Smooth muscle cell (in vitro differentiated cells): ENCODE data around the gene SIRT1. TPM values are rescaled to one million over a fixed set of nuclear protein-coding genes. Genes with fewer than 3 reads are reported as not detected.
"Not testable (repeated sequence)": the region's sequence is repeated elsewhere in the genome, so short reads cannot be mapped to it uniquely, and the experiment has no call there.

ENCODE experiments used
- DNase-seq: peaks from one replicate; lab custom pipeline; 2025; ENCODE audit not compliant: unreplicated experiment; lab: John Stamatoyannopoulos, UW
- H2AFZ ChIP-seq: fragments of 200-600 bp; sonication (generic); 2 replicates; pipeline ENCODE4 v1.6.0; 2016; ENCODE audit warnings: antibody characterized with exemption, low read depth, mild to moderate bottlenecking
- H3F3A ChIP-seq: fragments of 200-600 bp; sonication (generic); 2 replicates; pipeline ENCODE4 v1.6.0; 2017; ENCODE audit warnings: antibody characterized with exemption, low read depth
- H3K27ac ChIP-seq: fragments of 200-600 bp; sonication (generic); 2 replicates; pipeline ENCODE4 v1.5.1; 2016; ENCODE audit warnings: low read depth, mild to moderate bottlenecking
- H3K27me3 ChIP-seq: fragments of 200-600 bp; sonication (generic); 2 replicates; pipeline ENCODE4 v1.6.1; 2016; ENCODE audit warnings: low read depth, mild to moderate bottlenecking
- H3K36me3 ChIP-seq: fragments of 200-600 bp; sonication (generic); 2 replicates; pipeline ENCODE4 v1.5.1; 2016; ENCODE audit warnings: low read depth
- H3K4me1 ChIP-seq: fragments of 200-600 bp; sonication (generic); 2 replicates; pipeline ENCODE4 v1.5.1; 2016; ENCODE audit warnings: low read depth
- H3K4me2 ChIP-seq: fragments of 200-600 bp; sonication (generic); 2 replicates; pipeline ENCODE4 v1.6.0; 2016; ENCODE audit warnings: mild to moderate bottlenecking
- H3K4me3 ChIP-seq: fragments of 200-600 bp; sonication (generic); 2 replicates; pipeline ENCODE4 v1.5.1; 2016; ENCODE audit warnings: mild to moderate bottlenecking
- H3K79me2 ChIP-seq: fragments of 200-600 bp; sonication (generic); 2 replicates; pipeline ENCODE4 v1.6.0; 2016; ENCODE audit warnings: low read depth, mild to moderate bottlenecking
- H3K9ac ChIP-seq: fragments of 200-600 bp; sonication (generic); 2 replicates; pipeline ENCODE4 v1.6.0; 2016; ENCODE audit warnings: low read depth
- H3K9me3 ChIP-seq: fragments of 200-600 bp; sonication (generic); replicated peaks from 2 replicates; pipeline ENCODE4 v1.5.1; 2016; ENCODE audit warnings: low read depth
- H4K20me1 ChIP-seq: fragments of 200-600 bp; sonication (generic); 2 replicates; pipeline ENCODE4 v1.6.0; 2016; ENCODE audit warnings: low read depth
- WGBS: methylation state at CpG from one replicate; pipeline ENCODE4 v1.1.7; 2016; ENCODE audit warnings: low lambda C conversion rate; 5-methylcytosine and 5-hydroxymethylcytosine counted together
- polyA plus RNA-seq: library from polyadenylated mRNA; unstranded; fragments of >200 nt; fragmentation: Nextera tagmentation; extraction: Ambion mirVana; gene quantifications from 2 replicates; pipeline ENCODE4 v1.2.1, GENCODE V29; 2016
- total RNA-seq: library from RNA; depleted of rRNA; stranded (reverse); fragments of >200 nt; gene quantifications from 2 replicates; pipeline ENCODE4 v1.2.3, GENCODE V29; 2014
- TF ChIP-seq, protein P1 (sequence below): fragments of 200-600 bp; sonication (generic); IDR thresholded peaks from 2 replicates; pipeline ENCODE4 v1.5.1; 2017; ENCODE audit warnings: borderline replicate concordance, mild to moderate bottlenecking, antibody characterized with exemption; ENCODE audit not compliant: insufficient read depth, poor library complexity, severe bottlenecking

The SIRT1 gene
- total and polyA plus RNA-seq, 2 experiments from 2014 or later = 8.0 to 14.9 TPM

DNA sequence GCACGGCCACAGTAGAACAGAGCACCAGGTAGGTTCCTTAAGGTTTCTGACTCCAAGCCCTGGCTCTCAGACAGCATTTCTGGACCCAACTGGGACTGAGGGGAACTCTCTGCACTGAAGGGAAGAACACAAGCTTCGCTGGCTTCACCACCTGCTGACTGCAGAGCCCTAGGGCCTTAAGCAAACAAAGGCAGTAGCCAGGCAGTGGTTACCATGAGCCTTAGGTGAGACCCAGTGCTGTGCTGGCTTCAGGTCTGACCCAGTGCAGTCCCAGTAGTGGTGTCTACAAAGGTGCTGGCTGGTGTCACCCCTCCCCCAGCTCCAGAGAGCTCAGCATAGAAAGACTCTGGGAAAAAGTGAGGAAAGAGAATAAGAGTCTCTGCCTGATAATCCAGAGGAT, 59.5 kb downstream of the SIRT1 start:
- Histone ChIP-seq H3K27me3 (no peaks in the 10 kb centered on the region), H3K9me3 (peaks cover 3% of the 10 kb centered on the region), H3K4me1 (no peaks in the 10 kb centered on the region), H3K79me2 (no peaks in the 10 kb centered on the region), H3K9ac (no peak overlapping the region), H4K20me1 (peaks cover 5% of the 10 kb centered on the region), H2AFZ (no peak overlapping the region), H3K4me2 (no peak overlapping the region), H3K27ac (no peak overlapping the region), H3K36me3 (peaks cover 33% of the 10 kb centered on the region), H3F3A (no peaks in the 10 kb centered on the region), H3K4me3 (no peak overlapping the region)
- DNase-seq = no peak
- 93% methylated on average over 2 of the region's 2 CpGs for WGBS
- TF ChIP-seq, protein P1, sequence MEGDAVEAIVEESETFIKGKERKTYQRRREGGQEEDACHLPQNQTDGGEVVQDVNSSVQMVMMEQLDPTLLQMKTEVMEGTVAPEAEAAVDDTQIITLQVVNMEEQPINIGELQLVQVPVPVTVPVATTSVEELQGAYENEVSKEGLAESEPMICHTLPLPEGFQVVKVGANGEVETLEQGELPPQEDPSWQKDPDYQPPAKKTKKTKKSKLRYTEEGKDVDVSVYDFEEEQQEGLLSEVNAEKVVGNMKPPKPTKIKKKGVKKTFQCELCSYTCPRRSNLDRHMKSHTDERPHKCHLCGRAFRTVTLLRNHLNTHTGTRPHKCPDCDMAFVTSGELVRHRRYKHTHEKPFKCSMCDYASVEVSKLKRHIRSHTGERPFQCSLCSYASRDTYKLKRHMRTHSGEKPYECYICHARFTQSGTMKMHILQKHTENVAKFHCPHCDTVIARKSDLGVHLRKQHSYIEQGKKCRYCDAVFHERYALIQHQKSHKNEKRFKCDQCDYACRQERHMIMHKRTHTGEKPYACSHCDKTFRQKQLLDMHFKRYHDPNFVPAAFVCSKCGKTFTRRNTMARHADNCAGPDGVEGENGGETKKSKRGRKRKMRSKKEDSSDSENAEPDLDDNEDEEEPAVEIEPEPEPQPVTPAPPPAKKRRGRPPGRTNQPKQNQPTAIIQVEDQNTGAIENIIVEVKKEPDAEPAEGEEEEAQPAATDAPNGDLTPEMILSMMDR = no peak

DNA sequence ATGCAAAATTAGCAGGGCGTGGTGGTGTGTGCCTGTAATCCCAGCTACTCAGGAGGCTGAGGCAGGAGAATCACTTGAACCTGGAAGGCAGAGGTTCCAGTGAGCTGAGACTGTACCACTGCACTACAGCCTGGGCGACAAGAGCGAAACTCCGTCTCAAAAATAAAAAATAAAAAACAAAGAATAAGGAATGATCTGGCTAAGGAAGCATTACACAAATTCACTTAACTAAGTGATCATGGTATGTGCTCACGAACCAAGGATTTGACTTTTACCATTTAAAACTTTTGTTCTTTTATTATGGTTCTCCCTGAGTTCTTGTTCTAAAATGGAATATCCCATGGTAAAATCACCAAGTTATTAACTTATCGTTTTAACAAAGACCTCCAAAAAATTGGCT, 71.2 kb downstream of the SIRT1 start:
- TF ChIP-seq, protein P1 = no peak
- WGBS = 97% methylated on average over 6 of the region's 6 CpGs
- Histone ChIP-seq H3K4me3 (no peak overlapping the region), H4K20me1 (no peaks in the 10 kb centered on the region), H3K4me1 (no peaks in the 10 kb centered on the region), H3K36me3 (peaks cover 8% of the 10 kb centered on the region), H2AFZ (no peak overlapping the region), H3K27ac (no peak overlapping the region), H3K9ac (no peak overlapping the region), H3K4me2 (no peak overlapping the region), H3K27me3 (no peaks in the 10 kb centered on the region), H3K79me2 (no peaks in the 10 kb centered on the region), H3F3A (no peaks in the 10 kb centered on the region), H3K9me3 (no peaks in the 10 kb centered on the region)
- no peak for DNase-seq

DNA sequence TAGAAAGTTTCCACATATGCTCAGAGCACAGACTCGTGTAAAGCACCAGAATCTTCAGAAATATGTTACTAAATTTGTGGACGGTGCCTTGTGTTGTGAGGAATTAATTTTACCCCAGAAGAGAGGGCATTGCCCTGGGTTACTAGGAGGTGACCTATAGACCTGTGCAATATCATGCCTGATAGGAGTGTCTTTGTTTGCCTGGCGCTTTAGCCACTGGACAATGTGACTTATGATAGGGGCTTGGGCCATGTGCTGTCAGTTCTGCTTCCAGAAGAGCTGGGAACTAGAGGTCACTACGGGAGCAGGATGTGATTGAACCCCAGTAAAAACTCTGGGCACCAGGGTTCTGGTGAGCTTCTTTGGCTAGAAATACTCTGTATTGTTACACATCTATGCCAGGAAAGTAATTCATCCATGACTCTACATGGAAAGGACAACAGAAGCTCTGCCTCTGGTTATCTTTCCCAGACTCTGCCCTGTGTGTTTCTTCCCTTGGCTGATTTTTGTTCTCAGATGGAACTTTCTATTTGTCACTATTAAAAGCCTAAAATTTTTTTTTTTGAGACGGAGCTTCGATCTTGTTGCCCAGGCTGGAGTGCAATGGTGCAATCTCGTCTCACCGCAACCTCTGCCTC, 75.5 kb downstream of the SIRT1 start:
- H3K79me2 ChIP-seq = no peaks in the 10 kb centered on the region
- no peak for DNase-seq
- H3K4me2 ChIP-seq = no peak overlapping the region
- H3K4me1 ChIP-seq = no peaks in the 10 kb centered on the region
- 96% methylated on average over 8 of the region's 8 CpGs for WGBS
- no peaks in the 10 kb centered on the region for H3K9me3 ChIP-seq
- no peaks in the 10 kb centered on the region for H4K20me1 ChIP-seq
- H3K27me3 ChIP-seq = no peaks in the 10 kb centered on the region
- H3F3A ChIP-seq = no peaks in the 10 kb centered on the region
- no peak overlapping the region for H3K4me3 ChIP-seq
- H2AFZ ChIP-seq = no peak overlapping the region
- TF ChIP-seq, protein P1 = no peak
- peaks cover 2% of the 10 kb centered on the region for H3K36me3 ChIP-seq
- H3K9ac ChIP-seq = no peak overlapping the region
- no peak overlapping the region for H3K27ac ChIP-seq

DNA sequence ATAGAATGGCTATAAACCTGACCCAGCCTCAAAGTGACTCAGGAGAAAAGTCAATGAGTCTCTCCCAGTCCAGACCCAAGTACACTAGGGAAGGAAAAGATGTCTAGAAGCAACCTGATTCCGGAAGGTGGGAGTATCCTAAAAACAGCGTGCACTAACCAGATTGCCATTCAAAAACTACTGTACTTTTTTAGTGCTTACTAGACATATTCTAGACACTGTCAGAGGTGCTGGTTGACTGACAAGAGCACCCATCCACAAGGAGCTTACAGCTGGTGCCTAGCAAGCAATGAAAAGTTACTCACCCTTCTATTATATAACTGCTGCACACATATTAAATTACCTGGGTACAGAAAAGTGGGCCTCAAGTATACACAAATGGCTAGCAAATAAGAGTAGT, 81.0 kb downstream of the SIRT1 start:
- WGBS = 96% methylated on average over 2 of the region's 2 CpGs
- H3K27me3 ChIP-seq = no peaks in the 10 kb centered on the region
- peaks cover 12% of the 10 kb centered on the region for H3K36me3 ChIP-seq
- DNase-seq = no peak
- H3K9ac ChIP-seq = no peak overlapping the region
- TF ChIP-seq, protein P1 = no peak
- no peak overlapping the region for H3K4me3 ChIP-seq
- no peaks in the 10 kb centered on the region for H3F3A ChIP-seq
- H3K4me1 ChIP-seq = no peaks in the 10 kb centered on the region
- no peak overlapping the region for H3K4me2 ChIP-seq
- no peaks in the 10 kb centered on the region for H4K20me1 ChIP-seq
- no peak overlapping the region for H2AFZ ChIP-seq
- no peak overlapping the region for H3K27ac ChIP-seq
- H3K79me2 ChIP-seq = peaks cover 6% of the 10 kb centered on the region
- H3K9me3 ChIP-seq = no peaks in the 10 kb centered on the region

DNA sequence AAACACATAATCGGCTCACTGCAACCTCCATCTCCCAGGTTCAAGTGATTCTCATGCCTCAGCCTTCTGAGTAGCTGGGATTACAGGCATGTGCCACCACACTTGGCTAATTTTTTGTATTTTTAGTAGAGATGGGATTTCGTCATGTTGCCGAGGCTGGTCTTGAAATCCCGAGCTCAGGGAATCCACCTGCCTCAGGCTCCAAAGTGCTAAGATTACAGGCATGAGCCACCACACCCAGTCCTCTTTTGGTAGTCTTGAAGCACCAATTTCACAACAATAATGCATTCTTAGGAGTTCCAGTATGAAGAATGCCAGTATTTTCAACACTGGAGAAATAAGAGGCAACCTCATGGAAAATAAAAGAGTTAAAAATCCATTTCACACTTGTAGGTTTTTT, 81.6 kb downstream of the SIRT1 start:
- not testable (repeated sequence) for H2AFZ ChIP-seq, H3K27ac ChIP-seq, H4K20me1 ChIP-seq, H3K27me3 ChIP-seq, H3K9me3 ChIP-seq, H3K4me3 ChIP-seq, H3K4me1 ChIP-seq, H3K4me2 ChIP-seq, H3F3A ChIP-seq, H3K9ac ChIP-seq, DNase-seq
- WGBS = 98% methylated on average over 4 of the region's 4 CpGs
- Histone ChIP-seq H3K36me3 (peaks cover 12% of the 10 kb centered on the region), H3K79me2 (peaks cover 12% of the 10 kb centered on the region)
